Left ventricle myocardium inferior (tissue), 1 donor: ENCODE measurements around the gene FBXO2. TPM values are rescaled to one million over a fixed set of nuclear protein-coding genes. Genes with fewer than 3 reads are reported as not detected.

Experiments used
- DNase-seq: peaks from one replicate; pipeline ENCODE4 v3.0.0-alpha.2; 2020
- H3K27ac ChIP-seq: fragments of 200-600 bp; replicated peaks from 2 replicates; pipeline ENCODE4 v1.8.0; 2021
- H3K27me3 ChIP-seq: fragments of 200-600 bp; 2 replicates; pipeline ENCODE4 v1.8.0; 2021; ENCODE audit warnings: low read depth
- H3K36me3 ChIP-seq: fragments of 200-600 bp; 2 replicates; pipeline ENCODE4 v1.8.0; 2021
- H3K4me1 ChIP-seq: fragments of 200-600 bp; 2 replicates; pipeline ENCODE4 v1.8.0; 2021
- H3K4me3 ChIP-seq: fragments of 200-600 bp; 2 replicates; pipeline ENCODE4 v1.8.0; 2021; ENCODE audit warnings: mild to moderate bottlenecking, moderate library complexity
- H3K9me3 ChIP-seq: fragments of 200-600 bp; replicated peaks from 2 replicates; pipeline ENCODE4 v1.8.0; 2021
- CTCF ChIP-seq: fragments of 200-600 bp; IDR thresholded peaks from 2 replicates; pipeline ENCODE4 v1.8.0; 2021; ENCODE audit warnings: antibody characterized with exemption, mild to moderate bottlenecking, borderline replicate concordance
- intact Hi-C: fragments of 100-400 bp; cut with micrococcal nuclease; formaldehyde crosslinking; loops from one replicate; pipeline ENCODE4 v1.11.0; 2022
- long read RNA-seq: library from polyadenylated mRNA; unstranded; transcript quantifications from one replicate; pipeline ENCODE4 v2.0.0, GENCODE V29; 2021
- total RNA-seq: library from RNA; stranded (reverse); fragmentation: NEBNext Ultra II Directional; extraction: Animal tissue kit (Norgen Biotek cat#: 25700); gene quantifications from one replicate; pipeline ENCODE4 v1.2.1, GENCODE V29; 2021
- donor health status: DM: no; HTN: yes; CAD: no; lungs with severe emphysema.

The FBXO2 gene
- total RNA-seq: 1.9 TPM
- long read RNA-seq, partial matches to known transcripts: 5 of 5 reads
- long read RNA-seq, other reads (novel, unspliced or antisense): 0 of 5 reads

DNA sequence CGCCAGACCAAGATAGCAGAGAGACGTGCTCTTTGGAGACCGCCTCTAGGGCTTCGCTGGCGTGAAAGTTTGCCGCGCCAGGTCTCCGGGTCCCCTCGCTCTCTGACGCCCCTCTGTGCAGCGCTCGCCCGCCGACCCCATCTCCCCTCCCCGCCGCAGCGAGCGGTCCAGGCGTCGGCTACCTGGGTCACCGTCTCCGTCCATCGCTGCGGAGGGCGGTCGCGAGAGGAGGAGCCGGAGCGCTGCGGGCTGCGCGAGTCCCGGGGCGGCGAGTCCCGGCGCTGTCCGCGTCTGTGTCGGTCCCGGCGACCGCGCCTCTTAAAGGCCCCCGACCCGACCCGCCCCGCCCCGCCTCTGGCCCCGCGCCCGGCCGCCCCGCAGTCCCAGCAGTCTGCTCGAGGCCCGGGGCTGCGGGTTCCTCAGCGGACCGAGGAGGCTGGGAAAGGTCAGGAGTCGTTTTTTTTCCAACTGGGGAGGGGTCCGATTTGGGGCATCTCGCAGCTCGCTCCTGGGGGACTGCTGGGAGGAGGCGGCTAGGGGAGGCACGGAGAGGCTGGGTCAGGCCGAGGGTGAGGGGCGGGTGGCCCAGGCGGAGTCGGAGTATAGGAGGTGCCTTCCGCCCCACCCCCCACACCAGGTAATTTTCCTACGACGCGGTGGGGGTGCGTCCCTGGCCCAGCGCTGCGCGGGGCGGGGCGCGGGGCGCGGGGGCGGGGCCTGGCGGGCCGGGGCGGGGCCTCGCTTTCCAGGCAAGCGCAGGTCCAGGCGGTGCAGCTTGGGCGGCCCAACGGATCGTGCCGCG lies at the start of gene FBXO2, which contains the start of gene FBXO44:
Gene FBXO2 (minus strand): TSS at position 293 of the 802 bp plus-strand sequence. CDS start 89 bp downstream, at position 204.
Gene FBXO44 (plus strand): TSS at position 741 of the 802 bp plus-strand sequence. CDS start 959 bp downstream, outside the sequence.
- Histone ChIP-seq H3K36me3 (peaks cover 16% of the 10 kb centered on the region), H3K9me3 (no peaks in the 10 kb centered on the region), H3K4me1 (peaks cover 36% of the 10 kb centered on the region), H3K27me3 (peaks cover 31% of the 10 kb centered on the region), H3K4me3 (peak within 1 kb of the TSS; percentile 73), H3K27ac (peak within 1 kb of the TSS; percentile 44)
- no peak for TF ChIP-seq CTCF
- peak; percentile 58 for DNase-seq
- intact Hi-C loops: loop anchor here (10.0 kb wide), 1 partner anchor 70 kb away; no protein-coding TSS in a partner anchor

- TF ChIP-seq CTCF: no peak
- Histone ChIP-seq H3K27ac (no peak overlapping the region), H3K36me3 (no peaks in the 10 kb centered on the region), H3K4me3 (no peak overlapping the region), H3K27me3 (peaks cover 87% of the 10 kb centered on the region), H3K4me1 (peaks cover 29% of the 10 kb centered on the region), H3K9me3 (no peaks in the 10 kb centered on the region)
- DNase-seq: no peak
- intact Hi-C loops: no loop called here
Observed at GRCh38 chr1:11703357-11704193, 49.3 kb upstream of the FBXO2 start.

DNA sequence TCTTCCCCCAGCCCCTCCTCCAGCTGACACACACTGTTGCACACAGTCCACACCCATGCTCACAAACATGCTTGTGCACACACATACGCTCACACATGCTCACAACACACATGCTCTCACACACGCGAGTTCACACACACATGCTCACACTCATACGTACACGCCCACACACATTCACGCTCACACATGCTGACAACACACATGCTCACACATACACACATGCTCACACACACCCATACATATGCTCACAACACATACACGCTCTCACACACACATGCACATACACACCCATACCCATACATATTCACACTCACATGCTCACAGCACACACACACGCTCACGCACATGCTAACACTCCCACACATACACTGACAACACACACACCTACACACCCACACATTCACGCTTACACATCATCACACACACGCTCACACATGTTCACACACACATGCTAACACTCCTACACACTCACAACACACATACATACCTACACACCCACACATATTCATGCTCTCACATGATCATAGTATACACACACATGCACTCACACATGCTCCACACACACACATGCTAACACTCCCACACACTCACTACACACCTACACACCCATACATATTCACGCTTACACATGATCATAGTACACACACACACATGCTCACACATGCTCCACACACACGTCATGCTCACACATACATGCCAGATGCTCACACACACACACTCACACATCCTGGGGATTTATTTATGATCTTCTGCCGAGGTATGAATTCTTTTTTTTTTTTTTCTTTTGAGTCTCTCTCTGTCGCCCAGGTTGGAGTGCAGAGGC lies 48.0 kb upstream of the FBXO2 start:
- Histone ChIP-seq H3K4me3 (no peak overlapping the region), H3K27ac (no peak overlapping the region), H3K36me3 (no peaks in the 10 kb centered on the region), H3K27me3 (peaks cover 93% of the 10 kb centered on the region), H3K4me1 (peaks cover 15% of the 10 kb centered on the region), H3K9me3 (no peaks in the 10 kb centered on the region)
- intact Hi-C loops: no loop called here
- DNase-seq: no peak
- TF ChIP-seq CTCF: no peak

GRCh38 chr1:11701551-11701961 lies 47.3 kb upstream of the FBXO2 start:
- Histone ChIP-seq H3K4me1 (peaks cover 14% of the 10 kb centered on the region), H3K27me3 (peaks cover 95% of the 10 kb centered on the region), H3K36me3 (no peaks in the 10 kb centered on the region), H3K9me3 (no peaks in the 10 kb centered on the region), H3K4me3 (no peak overlapping the region), H3K27ac (no peak overlapping the region)
- intact Hi-C loops: no loop called here
- no peak for TF ChIP-seq CTCF
- no peak for DNase-seq
